ENCODE results near the gene NANOS3. TPM values are rescaled to one million over a fixed set of nuclear protein-coding genes. Genes with fewer than 3 reads are reported as not detected.

The NANOS3 gene
- total and polyA plus RNA-seq, 9 of the 15 experiments (the other 6 are each of a cell fraction or from before 2014, with no cell fraction given) = not detected

DNA sequence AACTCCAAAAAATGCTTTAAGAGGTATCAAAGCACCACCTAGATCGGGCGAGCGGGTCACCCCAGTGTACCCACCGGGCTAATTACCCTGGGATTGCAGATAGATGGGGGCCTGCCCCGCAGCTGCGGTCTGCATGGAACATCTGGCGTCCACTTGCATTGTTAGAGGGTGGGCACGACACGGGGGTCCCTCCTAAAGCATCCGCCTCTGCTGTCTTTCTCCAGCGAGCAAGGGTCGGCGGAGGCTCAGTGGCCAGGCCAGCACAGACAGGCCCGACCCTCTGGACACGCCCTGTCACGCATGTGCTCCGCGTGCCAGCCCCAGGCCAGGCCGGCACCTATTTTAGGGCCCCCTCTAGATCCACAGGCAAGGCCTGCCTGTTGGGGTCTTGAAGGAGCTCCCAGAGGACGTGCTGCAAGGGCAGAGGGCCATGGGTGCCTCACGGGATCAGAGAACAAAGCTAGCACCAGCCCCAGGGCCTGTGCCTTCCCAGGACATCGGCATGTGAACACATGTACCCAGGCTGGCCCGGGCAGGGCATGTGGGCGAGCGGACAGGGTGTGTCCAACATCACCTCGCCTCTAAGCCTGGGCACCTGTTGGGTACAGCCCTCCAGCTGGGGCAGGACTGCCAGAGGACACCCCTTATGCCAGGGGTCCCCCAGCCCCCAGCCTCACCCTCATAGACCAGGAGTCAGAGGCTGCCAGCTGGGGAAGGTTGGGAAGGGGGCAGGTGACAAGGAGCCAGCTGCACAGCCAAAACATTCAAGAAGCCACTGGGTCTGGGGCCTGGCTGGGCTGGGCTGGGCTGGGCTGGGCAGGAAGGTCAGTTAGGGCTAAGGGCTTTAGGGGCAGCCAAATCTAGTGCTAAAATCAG lies 35.6 kb upstream of the NANOS3 start (continued):
- TF ChIP-seq, protein P1, sequence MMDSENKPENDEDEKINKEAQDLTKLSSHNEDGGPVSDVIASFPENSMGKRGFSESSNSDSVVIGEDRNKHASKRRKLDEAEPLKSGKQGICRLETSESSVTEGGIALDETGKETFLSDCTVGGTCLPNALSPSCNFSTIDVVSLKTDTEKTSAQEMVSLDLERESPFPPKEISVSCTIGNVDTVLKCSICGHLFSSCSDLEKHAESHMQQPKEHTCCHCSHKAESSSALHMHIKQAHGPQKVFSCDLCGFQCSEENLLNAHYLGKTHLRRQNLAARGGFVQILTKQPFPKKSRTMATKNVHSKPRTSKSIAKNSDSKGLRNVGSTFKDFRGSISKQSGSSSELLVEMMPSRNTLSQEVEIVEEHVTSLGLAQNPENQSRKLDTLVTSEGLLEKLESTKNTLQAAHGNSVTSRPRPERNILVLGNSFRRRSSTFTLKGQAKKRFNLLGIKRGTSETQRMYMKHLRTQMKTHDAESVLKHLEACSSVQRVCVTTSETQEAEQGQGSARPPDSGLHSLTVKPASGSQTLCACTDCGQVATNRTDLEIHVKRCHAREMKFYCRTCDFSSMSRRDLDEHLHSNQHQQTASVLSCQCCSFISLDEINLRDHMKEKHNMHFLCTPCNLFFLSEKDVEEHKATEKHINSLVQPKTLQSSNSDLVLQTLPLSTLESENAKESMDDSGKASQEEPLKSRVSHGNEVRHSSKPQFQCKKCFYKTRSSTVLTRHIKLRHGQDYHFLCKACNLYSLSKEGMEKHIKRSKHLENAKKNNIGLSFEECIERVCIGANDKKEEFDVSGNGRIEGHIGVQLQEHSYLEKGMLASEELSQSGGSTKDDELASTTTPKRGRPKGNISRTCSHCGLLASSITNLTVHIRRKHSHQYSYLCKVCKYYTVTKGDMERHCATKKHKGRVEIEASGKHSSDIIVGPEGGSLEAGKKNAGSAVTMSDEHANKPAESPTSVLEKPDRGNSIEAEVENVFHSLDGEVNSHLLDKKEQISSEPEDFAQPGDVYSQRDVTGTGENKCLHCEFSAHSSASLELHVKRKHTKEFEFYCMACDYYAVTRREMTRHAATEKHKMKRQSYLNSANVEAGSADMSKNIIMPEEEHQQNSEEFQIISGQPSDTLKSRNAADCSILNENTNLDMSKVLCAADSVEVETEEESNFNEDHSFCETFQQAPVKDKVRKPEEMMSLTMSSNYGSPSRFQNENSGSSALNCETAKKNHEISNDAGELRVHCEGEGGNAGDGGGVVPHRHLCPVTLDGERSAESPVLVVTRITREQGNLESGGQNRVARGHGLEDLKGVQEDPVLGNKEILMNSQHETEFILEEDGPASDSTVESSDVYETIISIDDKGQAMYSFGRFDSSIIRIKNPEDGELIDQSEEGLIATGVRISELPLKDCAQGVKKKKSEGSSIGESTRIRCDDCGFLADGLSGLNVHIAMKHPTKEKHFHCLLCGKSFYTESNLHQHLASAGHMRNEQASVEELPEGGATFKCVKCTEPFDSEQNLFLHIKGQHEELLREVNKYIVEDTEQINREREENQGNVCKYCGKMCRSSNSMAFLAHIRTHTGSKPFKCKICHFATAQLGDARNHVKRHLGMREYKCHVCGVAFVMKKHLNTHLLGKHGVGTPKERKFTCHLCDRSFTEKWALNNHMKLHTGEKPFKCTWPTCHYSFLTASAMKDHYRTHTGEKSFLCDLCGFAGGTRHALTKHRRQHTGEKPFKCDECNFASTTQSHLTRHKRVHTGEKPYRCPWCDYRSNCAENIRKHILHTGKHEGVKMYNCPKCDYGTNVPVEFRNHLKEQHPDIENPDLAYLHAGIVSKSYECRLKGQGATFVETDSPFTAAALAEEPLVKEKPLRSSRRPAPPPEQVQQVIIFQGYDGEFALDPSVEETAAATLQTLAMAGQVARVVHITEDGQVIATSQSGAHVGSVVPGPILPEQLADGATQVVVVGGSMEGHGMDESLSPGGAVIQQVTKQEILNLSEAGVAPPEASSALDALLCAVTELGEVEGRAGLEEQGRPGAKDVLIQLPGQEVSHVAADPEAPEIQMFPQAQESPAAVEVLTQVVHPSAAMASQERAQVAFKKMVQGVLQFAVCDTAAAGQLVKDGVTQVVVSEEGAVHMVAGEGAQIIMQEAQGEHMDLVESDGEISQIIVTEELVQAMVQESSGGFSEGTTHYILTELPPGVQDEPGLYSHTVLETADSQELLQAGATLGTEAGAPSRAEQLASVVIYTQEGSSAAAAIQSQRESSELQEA (IDR thresholded peaks at IDR 0.05; ENCODE audit: low read depth) = no peak
- TF ChIP-seq FOXJ3 (CRISPR knock-in tag; IDR thresholded peaks at IDR 0.05) = no peak
- no peak for TF ChIP-seq ARNT (IDR thresholded peaks at IDR 0.05)
- TF ChIP-seq CBX1 (IDR thresholded peaks at IDR 0.05; ENCODE audit: low read depth) = no peak
- TF ChIP-seq CBX2 (IDR thresholded peaks at IDR 0.05; ENCODE audit: insufficient read depth, low read length, poor library complexity, severe bottlenecking) = no peak
- TF ChIP-seq ETS2 (tag; IDR thresholded peaks at IDR 0.05; ENCODE audit: borderline replicate concordance, poor library complexity, severe bottlenecking) = no peak
- 0 out of 2 replicates have a peak, but pooled peaks have one; percentile 17 for TF ChIP-seq ZNF12 (CRISPR knock-in tag; IDR thresholded peaks at IDR 0.05)
- no peak for TF ChIP-seq ZNF766 (CRISPR knock-in tag; conservative IDR thresholded peaks at IDR 0.05)
- no peak for TF ChIP-seq STAT5B (CRISPR knock-in tag; IDR thresholded peaks at IDR 0.05)
- TF ChIP-seq KAT7 (CRISPR knock-in tag; IDR thresholded peaks at IDR 0.05; ENCODE audit: borderline replicate concordance) = peak; percentile 17; the same call in 1 of the 2 replicates
- 0 out of 2 replicates have a peak, but pooled peaks have one; percentile 56 for TF ChIP-seq ZNF589 (CRISPR knock-in tag; IDR thresholded peaks at IDR 0.05; ENCODE audit: low read depth)
- TF ChIP-seq TFE3 (CRISPR knock-in tag; IDR thresholded peaks at IDR 0.05) = no peak
- no peak for TF ChIP-seq C11orf30 (IDR thresholded peaks at IDR 0.05; ENCODE audit: low read depth)
- no peak for TF ChIP-seq ZNF174 (CRISPR knock-in tag; IDR thresholded peaks at IDR 0.05)
- no peak for TF ChIP-seq ELF1 (tag; IDR thresholded peaks at IDR 0.05)
